HG03103 (cell line): ENCODE results near the gene QKI.
"Not testable (repeated sequence)": the region's sequence is repeated elsewhere in the genome, so short reads cannot be mapped to it uniquely, and the experiment has no call there.

Experiments
- ATAC-seq: cut with Tn5 transposase; IDR thresholded peaks from one replicate; pipeline ENCODE4 v1.9.1; 2021; ENCODE audit warnings: low read depth; ENCODE audit not compliant: unreplicated experiment

The QKI gene

GRCh38 chr6:163568275-163568674 is 153.8 kb downstream of the QKI start:
- no peak for ATAC-seq

- ATAC-seq, result no peak
Measured at GRCh38 chr6:163570579-163571231, 156.2 kb downstream of the QKI start.

- no peak for ATAC-seq
Measured at GRCh38 chr6:163571730-163572129, 157.2 kb downstream of the QKI start.

GRCh38 chr6:163572612-163573011 is 158.1 kb downstream of the QKI start:
- no peak for ATAC-seq

GRCh38 chr6:163573503-163574179 is 159.1 kb downstream of the QKI start:
- no peak for ATAC-seq

GRCh38 chr6:163576114-163576513 is 161.6 kb downstream of the QKI start:
- ATAC-seq, result no peak

- ATAC-seq, result no peak
Measured at GRCh38 chr6:163577404-163577803, 162.9 kb downstream of the QKI start.

GRCh38 chr6:163579111-163579879 is 164.8 kb downstream of the QKI start:
- ATAC-seq, result no peak

- ATAC-seq, result no peak
Measured at GRCh38 chr6:163579880-163580295, 165.4 kb downstream of the QKI start.

- no peak for ATAC-seq
Measured at GRCh38 chr6:163580311-163581030, 166.0 kb downstream of the QKI start.

GRCh38 chr6:163583558-163583957 is 169.0 kb downstream of the QKI start:
- no peak for ATAC-seq

- ATAC-seq, result no peak
Measured at GRCh38 chr6:163585932-163586437, 171.5 kb downstream of the QKI start.

GRCh38 chr6:163586888-163587287 is 172.4 kb downstream of the QKI start:
- no peak for ATAC-seq

GRCh38 chr6:163588220-163588919 is 173.9 kb downstream of the QKI start:
- ATAC-seq, result no peak

- no peak for ATAC-seq
Measured at GRCh38 chr6:163589387-163589786, 174.9 kb downstream of the QKI start.

GRCh38 chr6:163590132-163590531 is 175.6 kb downstream of the QKI start:
- ATAC-seq, result not testable (repeated sequence)

- no peak for ATAC-seq
Measured at GRCh38 chr6:163592872-163593271, 178.4 kb downstream of the QKI start.

GRCh38 chr6:163596174-163596573 is 181.7 kb downstream of the QKI start:
- no peak for ATAC-seq

GRCh38 chr6:163599136-163599535 is 184.6 kb downstream of the QKI start:
- no peak for ATAC-seq

- ATAC-seq, result no peak
Measured at GRCh38 chr6:163599684-163600083, 185.2 kb downstream of the QKI start.
